GM12891 (cell line): ENCODE data around the gene CPLANE2.

Experiments used
- POLR2A ChIP-seq: IDR thresholded peaks from 2 replicates; pipeline ENCODE4 v1.6.1; 2011; ENCODE audit warnings: low read depth, low read length, control low read depth
- POLR2AphosphoS5 ChIP-seq: IDR thresholded peaks from 2 replicates; pipeline ENCODE4 v1.6.1; 2011; ENCODE audit warnings: low read depth, low read length, control low read depth
- TAF1 ChIP-seq: IDR thresholded peaks from 2 replicates; pipeline ENCODE4 v1.6.1; 2011; ENCODE audit warnings: low read depth, low read length, control low read depth

DNA sequence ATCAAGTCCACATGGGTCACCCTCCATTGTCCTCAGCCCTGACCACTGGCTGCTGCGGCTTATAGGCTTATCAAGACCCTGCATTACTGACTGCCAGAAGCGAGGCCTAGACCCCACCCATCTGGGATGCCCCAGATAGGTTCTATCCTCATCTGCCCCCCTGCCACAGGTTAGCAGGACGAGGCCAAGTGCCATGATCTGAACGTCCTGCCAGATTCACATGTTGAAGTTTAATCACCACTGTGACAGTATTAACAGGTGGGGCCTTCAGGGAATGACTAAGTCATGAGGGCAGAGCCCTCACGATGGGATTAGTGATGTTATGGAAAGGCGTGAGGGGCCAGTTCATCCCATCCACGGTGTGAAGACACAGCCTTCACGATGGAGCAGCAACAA, 6.2 kb upstream of the CPLANE2 start:
- TF ChIP-seq POLR2A (no peak), POLR2AphosphoS5 (no peak), TAF1 (no peak)
